SK-N-MC (cell line): ENCODE data around the gene GTF3C6.
"Not testable (repeated sequence)": the region's sequence is repeated elsewhere in the genome, so short reads cannot be mapped to it uniquely, and the experiment has no call there.

ENCODE experiments used
- DNase-seq: peaks from one replicate; pipeline ENCODE4 v3.0.0-alpha.2; 2011; ENCODE audit warnings: low read depth, low spot score
- H3K27ac ChIP-seq: fragments of 200-600 bp; sonication (generic); 2 replicates; pipeline ENCODE4 v1.5.1; 2016; ENCODE audit warnings: mixed run types
- H3K36me3 ChIP-seq: fragments of 200-600 bp; sonication (generic); 2 replicates; pipeline ENCODE4 v1.6.1; 2017; ENCODE audit warnings: antibody characterized with exemption, low read length, mixed read lengths; ENCODE audit not compliant: insufficient read depth
- H3K4me3 ChIP-seq: fragments of 200-600 bp; sonication (generic); 2 replicates; pipeline ENCODE4 v1.5.1; 2016
- H3K9ac ChIP-seq: fragments of 200-600 bp; sonication (generic); 2 replicates; pipeline ENCODE4 v1.8.0; 2017; ENCODE audit warnings: mixed run types, mixed read lengths; ENCODE audit not compliant: insufficient read length
- H3K9me3 ChIP-seq: fragments of 200-600 bp; sonication (generic); 2 replicates; pipeline ENCODE4 v1.6.1; 2017; ENCODE audit warnings: low read depth, mild to moderate bottlenecking, antibody characterized with exemption, low read length, moderate library complexity, mixed read lengths
- EZH2 ChIP-seq: fragments of 200-600 bp; sonication (generic); IDR thresholded peaks from one replicate; pipeline ENCODE4 v1.6.1; 2017; ENCODE audit warnings: antibody characterized with exemption
- FOXP2 ChIP-seq: optimal IDR thresholded peaks from 2 replicates; pipeline ENCODE3; 2011; ENCODE audit warnings: mild to moderate bottlenecking, moderate library complexity; ENCODE audit not compliant: insufficient read depth; ENCODE audit errors: extremely low read length, control extremely low read depth
- POLR2AphosphoS5 ChIP-seq: IDR thresholded peaks from 2 replicates; pipeline ENCODE4 v1.6.1; 2012; ENCODE audit warnings: mild to moderate bottlenecking, low read depth, low read length, borderline replicate concordance

The GTF3C6 gene

DNA sequence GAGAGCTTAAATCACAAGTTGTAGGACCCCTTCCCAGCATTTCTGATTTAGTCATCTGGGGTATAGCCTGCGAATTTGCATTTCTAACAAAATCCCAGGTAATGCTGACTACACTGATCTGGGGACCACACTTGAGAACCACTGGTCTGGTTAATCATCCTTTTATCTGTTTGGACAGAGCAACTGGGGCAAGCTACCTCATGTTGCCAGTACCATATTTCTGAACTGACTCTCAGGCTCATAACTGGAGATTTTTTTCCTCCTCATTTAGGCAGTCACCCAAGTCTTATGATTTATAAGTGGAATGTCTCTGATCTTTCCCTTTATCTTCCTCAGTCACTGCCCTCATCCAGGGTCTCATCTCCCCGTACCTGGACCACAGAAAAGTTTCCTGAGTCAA lies 12.0 kb upstream of the GTF3C6 start:
- TF ChIP-seq FOXP2 (no peak), POLR2AphosphoS5 (no peak), EZH2 (no peak)
- H3K36me3 ChIP-seq = no peaks in the 10 kb centered on the region
- H3K4me3 ChIP-seq = no peak overlapping the region

DNA sequence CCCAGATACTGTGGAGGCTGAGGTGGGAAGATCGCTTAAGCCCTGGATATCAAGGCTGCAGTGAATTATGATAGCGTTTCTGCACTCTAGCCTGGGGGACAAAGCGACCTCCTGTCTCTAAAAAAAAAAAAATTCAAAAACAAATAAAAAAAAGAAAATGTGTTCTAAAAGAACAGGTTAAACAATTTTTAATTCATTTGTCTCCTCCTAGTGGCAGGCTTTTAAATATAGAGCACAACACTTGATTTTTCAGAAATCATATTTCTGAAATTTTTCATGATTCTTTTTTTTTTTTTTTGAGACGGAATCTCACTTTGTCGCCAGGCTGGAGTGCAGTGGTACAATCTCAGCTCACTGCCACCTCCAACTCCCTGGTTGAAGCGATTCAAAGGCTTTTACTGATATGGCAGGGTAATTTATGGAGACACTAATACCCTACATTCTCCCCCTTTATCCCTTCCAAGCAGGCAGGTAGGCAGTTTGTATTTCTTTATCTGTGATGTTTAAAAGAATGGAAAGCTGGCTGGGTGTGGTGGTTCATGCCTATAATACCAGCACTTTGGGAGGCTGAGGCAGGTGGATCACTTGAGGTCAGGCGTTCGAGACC lies 8.7 kb upstream of the GTF3C6 start:
- Histone ChIP-seq H3K36me3 (no peaks in the 10 kb centered on the region), H3K9ac (no peak overlapping the region), H3K9me3 (no peaks in the 10 kb centered on the region), H3K4me3 (peak overlapping the region; percentile 40), H3K27ac (no peak overlapping the region)
- no peak for TF ChIP-seq EZH2
- no peak for TF ChIP-seq POLR2AphosphoS5
- no peak for TF ChIP-seq FOXP2
- DNase-seq = peak; percentile 44

More for the DNA sequence above, 12.0 kb upstream of the GTF3C6 start:
- H3K9me3 ChIP-seq = no peaks in the 10 kb centered on the region
- DNase-seq = no peak
- H3K9ac ChIP-seq = no peak overlapping the region
- no peak overlapping the region for H3K27ac ChIP-seq

DNA sequence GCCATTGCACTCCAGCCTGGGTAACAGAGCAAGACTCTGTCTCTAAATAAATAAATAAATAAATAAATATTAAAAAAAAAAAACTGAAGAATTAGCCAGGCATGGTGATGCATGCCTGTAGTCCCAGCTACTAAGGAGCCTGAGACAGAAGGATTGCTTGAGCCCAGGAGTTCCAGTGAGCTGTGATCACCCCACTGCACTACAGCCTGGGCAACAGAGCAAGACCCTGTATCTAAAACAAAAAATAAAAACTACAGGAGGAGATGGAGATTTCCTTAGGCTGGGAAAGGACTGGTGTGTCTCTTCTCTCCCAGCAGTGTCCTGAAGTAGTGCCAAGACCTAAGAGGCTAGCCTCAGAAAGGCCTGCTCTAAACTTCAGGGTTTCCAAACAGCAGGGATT lies 8.1 kb upstream of the GTF3C6 start:
- TF ChIP-seq FOXP2 (no peak), EZH2 (no peak), POLR2AphosphoS5 (no peak)
- Histone ChIP-seq H3K9me3 (no peaks in the 10 kb centered on the region), H3K4me3 (no peak overlapping the region), H3K27ac (no peak overlapping the region), H3K36me3 (no peaks in the 10 kb centered on the region), H3K9ac (no peak overlapping the region)
- no peak for DNase-seq

DNA sequence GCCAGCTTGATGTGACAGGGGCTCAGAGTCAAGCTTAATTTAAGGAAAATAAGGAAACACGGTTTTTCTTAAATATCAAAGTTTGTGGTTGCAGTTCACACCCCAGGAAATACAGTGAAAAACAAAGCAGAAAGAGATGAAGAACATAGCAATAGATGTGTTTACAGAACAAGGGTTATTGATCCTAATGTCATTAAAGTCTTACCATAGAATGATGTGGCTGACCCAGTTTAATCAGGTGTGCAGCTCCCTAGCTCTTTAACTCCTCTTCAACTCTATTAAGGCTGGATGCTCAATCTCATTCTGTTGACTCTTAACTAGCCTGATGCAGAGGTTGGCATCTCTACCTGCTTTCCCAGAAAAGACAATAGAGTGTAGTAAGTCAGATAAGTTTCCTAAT lies 7.5 kb upstream of the GTF3C6 start:
- Histone ChIP-seq H3K27ac (no peak overlapping the region), H3K36me3 (no peaks in the 10 kb centered on the region), H3K9ac (no peak overlapping the region), H3K9me3 (no peaks in the 10 kb centered on the region), H3K4me3 (no peak overlapping the region)
- TF ChIP-seq FOXP2 = no peak
- TF ChIP-seq POLR2AphosphoS5 = no peak
- no peak for TF ChIP-seq EZH2
- no peak for DNase-seq

DNA sequence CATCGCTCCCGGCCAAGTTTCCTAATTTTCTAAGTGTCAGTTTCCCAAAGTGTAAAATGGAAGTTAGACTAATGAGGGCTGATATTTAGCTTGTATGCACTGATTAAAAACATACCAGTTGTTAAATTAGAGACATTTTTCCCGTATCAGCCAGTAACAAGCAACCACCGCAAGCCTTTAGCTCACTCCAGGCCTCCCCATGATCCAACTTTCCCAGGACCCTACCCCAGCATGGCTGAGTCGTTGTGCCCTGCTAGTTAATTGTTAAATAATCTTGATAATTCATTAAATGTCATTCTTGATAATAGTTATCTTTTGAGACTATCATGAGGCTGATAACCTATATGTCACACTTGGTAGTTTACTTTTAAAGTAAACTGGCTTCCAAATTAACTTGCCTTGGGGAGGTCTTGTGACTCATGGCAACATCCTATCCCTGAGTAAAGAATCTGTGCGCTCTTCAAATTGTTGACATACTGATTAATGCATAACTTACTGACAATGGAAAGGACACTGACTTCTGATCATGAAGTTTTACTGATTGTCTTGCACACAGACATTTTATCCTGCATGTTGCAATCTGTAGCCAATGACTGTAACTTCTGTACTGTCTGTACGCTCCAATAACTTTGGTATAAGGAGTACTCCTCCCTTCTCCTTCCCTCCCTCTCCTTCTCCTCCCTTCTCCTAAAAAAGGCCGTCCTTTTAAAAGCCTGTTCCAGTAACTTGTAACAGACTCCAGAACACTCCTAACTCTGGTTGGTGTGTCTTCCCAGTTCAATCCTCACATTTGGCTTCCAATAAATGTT lies 6.3 kb upstream of the GTF3C6 start:
- Histone ChIP-seq H3K9me3 (no peaks in the 10 kb centered on the region), H3K36me3 (no peaks in the 10 kb centered on the region), H3K27ac (peak overlapping the region; percentile 34), H3K9ac (no peak overlapping the region), H3K4me3 (peak overlapping the region; percentile 14)
- TF ChIP-seq FOXP2 = no peak
- TF ChIP-seq POLR2AphosphoS5 = no peak
- no peak for TF ChIP-seq EZH2
- no peak for DNase-seq

DNA sequence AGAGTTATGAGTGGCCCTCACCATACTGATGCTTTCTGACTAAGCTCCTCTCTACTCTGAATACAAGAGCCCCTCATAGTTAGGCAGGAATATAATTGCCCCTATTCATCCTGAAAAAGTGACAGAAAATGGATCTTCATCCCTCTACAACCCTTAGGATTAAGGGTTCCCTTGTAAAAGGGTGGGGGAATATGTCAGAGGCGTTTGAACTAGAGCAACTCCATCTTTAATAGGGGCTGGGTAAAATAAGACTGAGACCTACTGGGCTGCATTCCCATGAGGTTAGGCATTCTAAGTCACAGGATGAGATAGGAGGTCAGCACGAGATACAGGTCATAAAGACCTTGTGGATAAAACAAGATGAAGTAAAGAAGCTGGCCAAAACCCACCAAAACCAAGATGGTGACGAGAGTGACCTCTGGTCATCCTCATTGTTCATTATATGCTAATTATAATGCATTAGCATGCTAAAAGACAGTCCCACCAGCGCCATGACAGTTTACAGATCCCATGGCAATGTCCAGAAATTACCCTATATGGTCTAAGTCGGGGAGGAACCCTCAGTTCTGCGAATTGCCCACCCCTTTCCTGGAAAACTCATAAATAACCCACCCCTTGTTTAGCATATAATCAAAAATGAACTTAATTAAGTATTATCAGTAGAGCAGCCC lies 4.7 kb upstream of the GTF3C6 start:
- H3K27ac ChIP-seq = no peak overlapping the region
- no peak for DNase-seq
- no peak for TF ChIP-seq POLR2AphosphoS5
- no peak for TF ChIP-seq EZH2
- no peak for TF ChIP-seq FOXP2
- H3K36me3 ChIP-seq = no peaks in the 10 kb centered on the region
- H3K4me3 ChIP-seq = no peak overlapping the region
- H3K9ac ChIP-seq = no peak overlapping the region
- no peaks in the 10 kb centered on the region for H3K9me3 ChIP-seq

DNA sequence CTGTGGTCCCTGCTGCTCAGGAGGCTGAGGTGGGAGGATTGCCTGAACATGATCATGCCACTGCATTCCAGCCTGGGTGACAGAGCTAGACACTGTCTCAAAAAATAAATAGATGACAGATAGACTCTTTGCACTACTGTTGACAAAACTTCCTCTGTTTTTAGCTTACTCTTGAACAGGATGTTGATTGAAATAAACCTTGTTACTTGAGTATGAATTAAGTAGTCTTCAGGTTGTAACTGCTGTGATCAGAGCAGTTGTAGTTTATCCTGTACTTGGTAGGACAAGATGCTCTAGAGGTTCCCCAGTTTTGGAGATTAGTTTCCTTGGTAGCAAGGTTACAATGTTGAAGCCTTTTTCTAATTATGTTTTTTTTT lies 1.5 kb downstream of the GTF3C6 start:
- DNase-seq = no peak

DNA sequence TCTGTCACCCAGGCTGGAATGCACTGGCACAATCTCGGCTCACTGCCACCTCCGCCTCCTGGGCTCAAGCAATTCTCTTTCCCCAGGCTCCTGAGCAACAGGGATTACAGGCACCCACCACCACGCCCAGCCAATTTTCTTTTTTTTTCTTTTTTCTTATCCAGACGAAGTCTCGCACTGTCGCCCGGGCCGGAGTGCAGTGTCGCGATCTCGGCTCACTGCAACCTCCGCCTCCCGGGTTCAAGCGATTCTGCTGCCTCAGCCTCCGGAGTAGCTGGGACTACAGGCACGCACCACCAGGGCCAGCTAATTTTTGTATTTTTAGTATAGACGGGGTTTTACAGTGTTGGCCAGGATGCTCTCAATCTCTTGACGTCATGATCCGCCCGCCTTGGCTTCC lies 4.1 kb downstream of the GTF3C6 start:
- DNase-seq, H3K27ac ChIP-seq, H3K4me3 ChIP-seq, H3K9me3 ChIP-seq, H3K9ac ChIP-seq: not testable (repeated sequence)
- H3K36me3 ChIP-seq = peaks cover 54% of the 10 kb centered on the region

More for the DNA sequence above, 1.5 kb downstream of the GTF3C6 start:
- no peak overlapping the region for H3K4me3 ChIP-seq
- no peak overlapping the region for H3K9ac ChIP-seq
- no peaks in the 10 kb centered on the region for H3K9me3 ChIP-seq
- no peak for TF ChIP-seq FOXP2
- no peak for TF ChIP-seq POLR2AphosphoS5
- no peak for TF ChIP-seq EZH2
- H3K27ac ChIP-seq = no peak overlapping the region
- peaks cover 40% of the 10 kb centered on the region for H3K36me3 ChIP-seq
